Keratinocyte (primary cell): Measurements from ENCODE around the gene HOXA5.

Experiments
- EZH2 ChIP-seq: IDR thresholded peaks from one replicate; pipeline ENCODE4 v1.6.1; 2012; ENCODE audit warnings: inconsistent platforms, mild to moderate bottlenecking, low read length, moderate library complexity
- TF ChIP-seq, protein P1 (sequence below), 3 experiments: IDR thresholded peaks in 1 of 3; conservative IDR thresholded peaks in 1 of 3; optimal IDR thresholded peaks in 1 of 3; 2 replicates in 2 of 3; 3 replicates in 1 of 3; pipeline versions ENCODE3 to v1.5.1; 2011; ENCODE audit warnings: low read length in 3 of 3, mild to moderate bottlenecking in 3 of 3, moderate library complexity in 2 of 3, control low read depth in 1 of 3, inconsistent platforms in 1 of 3; ENCODE audit not compliant: insufficient read depth in 2 of 3; ENCODE audit errors: extremely low read depth in 1 of 3

DNA sequence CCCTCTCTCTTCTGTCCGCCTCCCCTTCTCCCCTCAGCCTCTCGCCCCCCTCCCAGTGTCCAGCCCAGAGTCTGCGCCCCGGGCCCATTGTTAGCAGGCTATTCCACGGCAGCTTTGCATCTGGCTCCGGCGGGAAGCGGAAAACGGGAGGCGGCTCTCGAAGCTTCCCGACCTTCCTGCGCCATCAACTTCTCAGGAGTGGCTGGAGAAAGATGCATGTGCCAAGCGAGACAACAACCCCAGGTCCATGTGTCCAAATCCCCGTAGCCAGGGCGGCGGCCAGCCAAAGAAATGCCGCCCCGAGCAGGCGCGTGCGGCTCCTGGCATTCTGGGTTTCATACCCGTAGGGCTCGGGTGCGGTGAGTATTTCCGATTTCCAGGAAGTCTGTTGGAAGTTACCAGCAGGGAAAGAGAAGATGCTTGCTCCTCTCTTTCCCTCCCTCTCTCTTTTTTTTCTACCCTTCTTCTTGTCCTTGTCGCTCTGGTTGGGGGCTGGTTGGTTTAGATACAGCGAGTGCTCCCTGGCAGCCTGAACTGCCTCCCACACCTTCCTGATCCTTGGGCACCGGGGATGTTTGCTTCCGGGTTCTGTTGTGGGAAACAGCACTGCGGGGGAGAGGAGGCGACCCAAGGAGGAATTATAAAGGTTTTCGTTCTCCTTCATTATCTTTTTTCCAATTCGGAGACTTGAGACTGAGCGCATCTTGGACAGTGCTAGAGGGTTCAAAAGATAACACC, 39.8 kb downstream of the HOXA5 start:
- TF ChIP-seq, protein P1, sequence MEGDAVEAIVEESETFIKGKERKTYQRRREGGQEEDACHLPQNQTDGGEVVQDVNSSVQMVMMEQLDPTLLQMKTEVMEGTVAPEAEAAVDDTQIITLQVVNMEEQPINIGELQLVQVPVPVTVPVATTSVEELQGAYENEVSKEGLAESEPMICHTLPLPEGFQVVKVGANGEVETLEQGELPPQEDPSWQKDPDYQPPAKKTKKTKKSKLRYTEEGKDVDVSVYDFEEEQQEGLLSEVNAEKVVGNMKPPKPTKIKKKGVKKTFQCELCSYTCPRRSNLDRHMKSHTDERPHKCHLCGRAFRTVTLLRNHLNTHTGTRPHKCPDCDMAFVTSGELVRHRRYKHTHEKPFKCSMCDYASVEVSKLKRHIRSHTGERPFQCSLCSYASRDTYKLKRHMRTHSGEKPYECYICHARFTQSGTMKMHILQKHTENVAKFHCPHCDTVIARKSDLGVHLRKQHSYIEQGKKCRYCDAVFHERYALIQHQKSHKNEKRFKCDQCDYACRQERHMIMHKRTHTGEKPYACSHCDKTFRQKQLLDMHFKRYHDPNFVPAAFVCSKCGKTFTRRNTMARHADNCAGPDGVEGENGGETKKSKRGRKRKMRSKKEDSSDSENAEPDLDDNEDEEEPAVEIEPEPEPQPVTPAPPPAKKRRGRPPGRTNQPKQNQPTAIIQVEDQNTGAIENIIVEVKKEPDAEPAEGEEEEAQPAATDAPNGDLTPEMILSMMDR (optimal IDR thresholded peaks at IDR 0.05 in 1 of 3, IDR thresholded peaks at IDR 0.05 in 1 of 3, conservative IDR thresholded peaks at IDR 0.05 in 1 of 3; ENCODE audit: extremely low read depth in 1 of 3, insufficient read depth in 2 of 3, low read length in 3 of 3) = no peak
- TF ChIP-seq EZH2 = no peak
